KMS-11 (cell line): Measurements from ENCODE around the gene KCNQ1OT1.

Source experiments
- H2AFZ ChIP-seq: fragments of 200-600 bp; sonication (generic); 2 replicates; pipeline ENCODE4 v1.6.1; 2016; ENCODE audit warnings: antibody characterized with exemption, mixed run types, low read depth
- H3K27ac ChIP-seq: fragments of 200-600 bp; sonication (generic); 2 replicates; pipeline ENCODE4 v1.6.1; 2016; ENCODE audit warnings: mild to moderate bottlenecking, mixed run types
- H3K27me3 ChIP-seq: fragments of 200-600 bp; sonication (generic); 2 replicates; pipeline ENCODE4 v1.6.1; 2017; ENCODE audit warnings: mild to moderate bottlenecking, low read depth, mixed run types, moderate library complexity; ENCODE audit not compliant: insufficient read depth
- H3K36me3 ChIP-seq: fragments of 200-600 bp; sonication (generic); 2 replicates; pipeline ENCODE4 v1.6.1; 2017; ENCODE audit warnings: mild to moderate bottlenecking, mixed run types; ENCODE audit not compliant: insufficient read depth
- H3K4me1 ChIP-seq: fragments of 200-600 bp; sonication (generic); 2 replicates; pipeline ENCODE4 v1.6.1; 2016; ENCODE audit warnings: mild to moderate bottlenecking, low read depth, mixed run types; ENCODE audit not compliant: poor library complexity, severe bottlenecking
- H3K4me2 ChIP-seq: fragments of 200-600 bp; sonication (generic); 2 replicates; pipeline ENCODE4 v1.7.0; 2016; ENCODE audit warnings: mild to moderate bottlenecking, mixed run types
- H3K4me3 ChIP-seq: fragments of 200-600 bp; sonication (generic); IDR thresholded peaks from 2 replicates; pipeline ENCODE4 v1.6.1; 2017; ENCODE audit warnings: low read depth, low read length, mixed read lengths; ENCODE audit not compliant: insufficient read depth
- H3K79me2 ChIP-seq: fragments of 200-600 bp; sonication (generic); 2 replicates; pipeline ENCODE4 v1.6.1; 2016; ENCODE audit warnings: low read depth, mixed run types; ENCODE audit not compliant: insufficient read depth
- H3K9ac ChIP-seq: fragments of 200-600 bp; sonication (generic); 2 replicates; pipeline ENCODE4 v1.6.1; 2016; ENCODE audit warnings: mild to moderate bottlenecking, mixed run types
- H4K20me1 ChIP-seq: fragments of 200-600 bp; sonication (generic); 2 replicates; pipeline ENCODE4 v1.6.1; 2016; ENCODE audit warnings: mild to moderate bottlenecking, mixed run types; ENCODE audit not compliant: insufficient read depth
- TF ChIP-seq, protein P1 (sequence below): fragments of 200-600 bp; sonication (generic); conservative IDR thresholded peaks from 2 replicates; pipeline ENCODE4 v1.6.1; 2017; ENCODE audit warnings: low read depth, mild to moderate bottlenecking, antibody characterized with exemption, low read length, moderate library complexity, mixed read lengths

KCNQ1OT1 gene

DNA sequence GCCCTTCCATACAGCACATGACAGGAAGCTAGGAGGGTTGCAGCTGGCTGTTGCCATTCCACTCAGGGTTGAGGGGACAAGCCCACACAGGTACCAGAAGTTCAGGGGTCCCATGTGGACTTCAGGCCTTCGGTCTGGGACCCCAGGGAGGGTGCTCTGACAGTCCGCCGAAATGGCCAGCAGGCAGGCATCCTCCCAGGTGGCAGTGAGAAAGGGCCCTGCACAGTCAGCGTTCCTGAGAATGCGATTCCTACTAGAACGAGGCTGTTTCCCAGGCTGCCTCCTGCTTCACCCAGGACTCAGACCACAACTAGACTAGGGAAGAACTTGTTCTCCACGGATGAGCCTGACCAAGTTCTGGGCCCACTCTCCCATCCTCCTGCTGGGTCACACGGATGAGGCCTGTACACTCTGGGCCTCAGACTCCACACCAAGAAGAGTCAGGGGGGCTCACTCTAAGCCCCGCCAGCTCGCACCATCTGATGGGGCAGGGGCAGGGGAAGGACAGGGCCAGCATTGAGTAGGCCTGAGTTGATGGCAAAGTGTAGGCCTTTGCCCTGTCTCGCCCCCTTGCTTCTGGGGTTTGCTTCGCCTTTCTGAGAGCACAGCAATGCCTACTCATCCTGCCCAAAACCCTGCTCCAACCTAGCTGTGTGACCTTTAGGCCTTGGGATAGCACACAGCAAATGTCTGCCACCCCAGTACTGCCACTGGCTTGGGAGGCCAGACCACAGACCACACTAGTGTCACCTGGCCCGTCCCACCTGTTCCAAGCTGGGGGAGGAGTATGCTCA is 14.0 kb downstream of the KCNQ1OT1 start:
- H3K79me2 ChIP-seq = peaks cover 65% of the 10 kb centered on the region
- H3K4me3 ChIP-seq = no peak overlapping the region
- no peak overlapping the region for H3K27ac ChIP-seq
- no peak overlapping the region for H2AFZ ChIP-seq
- H4K20me1 ChIP-seq = no peaks in the 10 kb centered on the region; the same call in 1 of the 2 replicates
- no peaks in the 10 kb centered on the region for H3K27me3 ChIP-seq
- TF ChIP-seq, protein P1, sequence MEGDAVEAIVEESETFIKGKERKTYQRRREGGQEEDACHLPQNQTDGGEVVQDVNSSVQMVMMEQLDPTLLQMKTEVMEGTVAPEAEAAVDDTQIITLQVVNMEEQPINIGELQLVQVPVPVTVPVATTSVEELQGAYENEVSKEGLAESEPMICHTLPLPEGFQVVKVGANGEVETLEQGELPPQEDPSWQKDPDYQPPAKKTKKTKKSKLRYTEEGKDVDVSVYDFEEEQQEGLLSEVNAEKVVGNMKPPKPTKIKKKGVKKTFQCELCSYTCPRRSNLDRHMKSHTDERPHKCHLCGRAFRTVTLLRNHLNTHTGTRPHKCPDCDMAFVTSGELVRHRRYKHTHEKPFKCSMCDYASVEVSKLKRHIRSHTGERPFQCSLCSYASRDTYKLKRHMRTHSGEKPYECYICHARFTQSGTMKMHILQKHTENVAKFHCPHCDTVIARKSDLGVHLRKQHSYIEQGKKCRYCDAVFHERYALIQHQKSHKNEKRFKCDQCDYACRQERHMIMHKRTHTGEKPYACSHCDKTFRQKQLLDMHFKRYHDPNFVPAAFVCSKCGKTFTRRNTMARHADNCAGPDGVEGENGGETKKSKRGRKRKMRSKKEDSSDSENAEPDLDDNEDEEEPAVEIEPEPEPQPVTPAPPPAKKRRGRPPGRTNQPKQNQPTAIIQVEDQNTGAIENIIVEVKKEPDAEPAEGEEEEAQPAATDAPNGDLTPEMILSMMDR = no peak
- no peak overlapping the region for H3K4me2 ChIP-seq
- no peaks in the 10 kb centered on the region for H3K36me3 ChIP-seq
- no peak overlapping the region for H3K9ac ChIP-seq
- peaks cover 22% of the 10 kb centered on the region for H3K4me1 ChIP-seq

DNA sequence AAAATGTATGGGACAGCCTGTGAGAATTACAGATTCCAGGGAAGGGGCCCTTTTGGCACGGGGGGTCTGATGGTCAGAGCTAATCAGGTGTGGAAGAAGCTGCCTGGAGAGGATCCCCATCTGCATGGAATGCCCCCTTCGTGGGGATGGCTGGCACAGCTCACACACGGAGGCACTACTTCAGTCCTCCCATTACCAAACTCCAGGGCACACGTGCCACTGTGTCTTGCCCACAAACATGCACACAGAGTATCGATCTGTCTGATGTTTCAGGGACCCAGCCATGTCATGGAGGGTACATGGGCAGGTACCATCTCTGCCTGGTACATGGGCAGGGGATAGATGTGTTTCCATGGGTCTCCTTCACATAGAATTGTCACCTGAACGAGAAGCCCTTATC is 14.7 kb downstream of the KCNQ1OT1 start:
- Histone ChIP-seq H3K27ac (no peak overlapping the region), H4K20me1 (no peaks in the 10 kb centered on the region; the same call in 1 of the 2 replicates), H3K9ac (no peak overlapping the region), H3K4me1 (peaks cover 15% of the 10 kb centered on the region), H3K36me3 (no peaks in the 10 kb centered on the region), H3K79me2 (peaks cover 58% of the 10 kb centered on the region), H3K27me3 (no peaks in the 10 kb centered on the region), H2AFZ (no peak overlapping the region), H3K4me3 (no peak overlapping the region), H3K4me2 (no peak overlapping the region)
- TF ChIP-seq, protein P1 = no peak

DNA sequence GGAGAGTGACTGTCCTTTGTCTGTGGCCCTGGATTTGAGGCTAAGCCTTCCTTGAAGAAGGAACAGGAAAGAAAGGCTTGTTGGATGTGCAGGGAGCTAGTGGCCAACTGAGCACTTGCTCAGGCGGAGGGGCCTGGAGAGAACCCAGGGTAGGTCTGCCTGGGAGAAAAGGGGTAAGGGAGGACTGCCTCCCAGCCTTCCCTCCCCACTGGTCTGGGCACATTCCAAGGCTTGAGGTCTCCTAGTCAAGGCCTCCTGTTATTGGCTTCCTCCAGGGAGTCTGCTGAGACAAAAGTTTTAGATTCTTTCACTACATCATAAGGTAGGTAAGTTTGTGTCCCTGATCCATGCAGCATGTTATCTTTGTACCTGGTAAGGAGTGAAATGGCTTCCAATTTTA is 15.2 kb downstream of the KCNQ1OT1 start:
- Histone ChIP-seq H3K27me3 (no peaks in the 10 kb centered on the region), H3K4me2 (no peak overlapping the region), H3K27ac (no peak overlapping the region), H3K79me2 (peaks cover 55% of the 10 kb centered on the region), H3K36me3 (no peaks in the 10 kb centered on the region), H3K4me3 (no peak overlapping the region), H3K4me1 (peaks cover 11% of the 10 kb centered on the region), H3K9ac (no peak overlapping the region), H2AFZ (no peak overlapping the region), H4K20me1 (no peaks in the 10 kb centered on the region; the same call in 1 of the 2 replicates)
- TF ChIP-seq, protein P1 = no peak

DNA sequence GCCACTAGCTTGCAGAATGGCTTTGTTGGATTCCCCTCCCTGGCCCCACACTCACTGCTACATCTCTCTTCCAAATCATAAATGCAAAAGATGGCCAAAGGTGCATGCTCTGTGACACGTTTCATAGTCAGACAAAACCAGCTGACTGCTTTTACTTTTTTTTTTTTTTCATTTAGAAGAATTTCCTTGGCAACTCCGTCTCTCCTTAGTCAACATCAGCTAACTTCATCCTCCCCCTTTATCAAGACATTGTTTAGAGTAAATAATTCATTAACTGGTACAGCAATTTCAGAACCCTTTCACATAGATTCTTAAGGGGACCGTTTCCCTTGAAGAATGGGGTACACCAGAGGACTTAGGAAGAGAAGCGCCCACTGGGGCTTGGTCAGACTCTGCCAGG is 16.0 kb downstream of the KCNQ1OT1 start:
- Histone ChIP-seq H3K4me2 (no peak overlapping the region), H3K4me1 (peaks cover 11% of the 10 kb centered on the region), H3K36me3 (no peaks in the 10 kb centered on the region), H3K27me3 (no peaks in the 10 kb centered on the region), H3K79me2 (peaks cover 54% of the 10 kb centered on the region), H3K27ac (no peak overlapping the region), H3K4me3 (no peak overlapping the region), H3K9ac (no peak overlapping the region), H4K20me1 (no peaks in the 10 kb centered on the region; the same call in 1 of the 2 replicates), H2AFZ (no peak overlapping the region)
- TF ChIP-seq, protein P1 = no peak
